IMR-90 (cell line): ENCODE measurements around the gene GNAZ. TPM values are rescaled to one million over a fixed set of nuclear protein-coding genes. Genes with fewer than 3 reads are reported as not detected.

Source experiments
- ATAC-seq: fragments of 200-7000 bp; cut with Tn5 transposase; 2 replicates; pipeline ENCODE4 v1.9.1; 2020; ENCODE audit warnings: low read depth, mild to moderate bottlenecking, moderate library complexity
- BruUV-seq: library from RNA; stranded (reverse); fragments of 400-500 nt; replicated peaks from 2 replicates; lab custom pipeline; 2021; lab: Mats Ljungman, UMichigan
- CTCF ChIA-PET: fragments of 300-600 bp; formaldehyde crosslinking; extraction: SDS; loops from one replicate; lab custom pipeline; 2021; ENCODE audit warnings: antibody characterized with exemption; lab: Yijun Ruan, JAX
- POLR2A ChIA-PET: fragments of 300-600 bp; sonication (Branson Sonifier 250); formaldehyde crosslinking; loops from one replicate; lab custom pipeline; 2022; ENCODE audit warnings: antibody characterized with exemption; ENCODE audit not compliant: unreplicated experiment; lab: Charles Lee
- DNase-seq: peaks from one replicate; pipeline ENCODE4 v3.0.0; 2013
- H2AFZ ChIP-seq: replicated peaks from 2 replicates; pipeline ENCODE3; 2013; ENCODE audit warnings: low read length, mild to moderate bottlenecking; ENCODE audit not compliant: poor library complexity
- H2AK5ac ChIP-seq: 2 replicates; pipeline ENCODE4 v1.6.1; 2013; ENCODE audit warnings: low read depth, low read length, inconsistent platforms
- H2AK9ac ChIP-seq: replicated peaks from 2 replicates; pipeline ENCODE3; 2013; ENCODE audit warnings: mild to moderate bottlenecking, low read depth, low read length, moderate library complexity; ENCODE audit not compliant: poor library complexity
- H2BK120ac ChIP-seq: 2 replicates; pipeline ENCODE4 v1.6.1; 2013; ENCODE audit warnings: low read depth, low read length, inconsistent platforms
- H2BK15ac ChIP-seq: 3 replicates; pipeline ENCODE4 v1.6.1; 2013; ENCODE audit warnings: low read depth, low read length, inconsistent platforms
- H2BK20ac ChIP-seq: 2 replicates; pipeline ENCODE4 v1.6.1; 2013; ENCODE audit warnings: low read depth, mild to moderate bottlenecking, inconsistent platforms, low read length, moderate library complexity
- H2BK5ac ChIP-seq: 2 replicates; pipeline ENCODE4 v1.6.1; 2013; ENCODE audit warnings: mild to moderate bottlenecking, low read depth, low read length, inconsistent platforms; ENCODE audit not compliant: poor library complexity, severe bottlenecking
- H3K14ac ChIP-seq: replicated peaks from 2 replicates; pipeline ENCODE4 v1.6.1; 2013; ENCODE audit warnings: low read depth, low read length, inconsistent platforms
- H3K18ac ChIP-seq: 2 replicates; pipeline ENCODE4 v1.6.1; 2013; ENCODE audit warnings: low read depth, low read length, control low read depth
- H3K23ac ChIP-seq: 2 replicates; pipeline ENCODE4 v1.6.1; 2013; ENCODE audit warnings: low read depth, low read length, inconsistent platforms
- H3K27ac ChIP-seq: 2 replicates; pipeline ENCODE4 v1.5.1; 2013; ENCODE audit warnings: mild to moderate bottlenecking, control low read depth, low read length; ENCODE audit not compliant: insufficient read depth
- H3K27me3 ChIP-seq: 2 replicates; pipeline ENCODE4 v1.6.1; 2013; ENCODE audit warnings: low read length; ENCODE audit not compliant: control insufficient read depth, insufficient read depth
- H3K36me3 ChIP-seq: 2 replicates; pipeline ENCODE4 v1.6.1; 2013; ENCODE audit warnings: low read length, mixed read lengths; ENCODE audit not compliant: control insufficient read depth, insufficient read depth
- H3K4ac ChIP-seq: 2 replicates; pipeline ENCODE4 v1.6.1; 2013; ENCODE audit warnings: low read depth, low read length, inconsistent platforms
- H3K4me1 ChIP-seq: 2 replicates; pipeline ENCODE4 v1.6.1; 2013; ENCODE audit warnings: low read length, mixed read lengths; ENCODE audit not compliant: control insufficient read depth, insufficient read depth
- H3K4me2 ChIP-seq: 2 replicates; pipeline ENCODE4 v1.6.1; 2013; ENCODE audit warnings: low read depth, mild to moderate bottlenecking, control low read depth, low read length, moderate library complexity
- H3K4me3 ChIP-seq: 2 replicates; pipeline ENCODE4 v1.5.1; 2013; ENCODE audit warnings: low read depth, mild to moderate bottlenecking, control low read depth, low read length, moderate library complexity; ENCODE audit not compliant: insufficient read depth
- H3K56ac ChIP-seq: 2 replicates; pipeline ENCODE4 v1.6.1; 2013; ENCODE audit warnings: low read length, inconsistent platforms; ENCODE audit not compliant: insufficient read depth; ENCODE audit errors: extremely low read depth
- H3K79me1 ChIP-seq, 2 experiments: 2 replicates each; pipeline ENCODE4 v1.6.1; 2013; ENCODE audit warnings: low read length in 2 of 2, inconsistent platforms in 1 of 2, low read depth in 1 of 2
- H3K9ac ChIP-seq: 2 replicates; pipeline ENCODE4 v1.6.1; 2013; ENCODE audit warnings: low read depth, low read length, control low read depth
- H3K9me1 ChIP-seq: 2 replicates; pipeline ENCODE4 v1.6.1; 2013; ENCODE audit warnings: low read length, inconsistent platforms; ENCODE audit not compliant: insufficient read depth
- H3K9me3 ChIP-seq: 2 replicates; pipeline ENCODE4 v1.6.1; 2013; ENCODE audit warnings: low read length; ENCODE audit not compliant: control insufficient read depth, insufficient read depth
- H4K20me1 ChIP-seq: 2 replicates; pipeline ENCODE4 v1.6.1; 2013; ENCODE audit warnings: low read length, inconsistent platforms; ENCODE audit not compliant: insufficient read depth
- H4K5ac ChIP-seq: 2 replicates; pipeline ENCODE4 v1.6.1; 2013; ENCODE audit warnings: mild to moderate bottlenecking, low read depth, low read length, control low read depth
- H4K8ac ChIP-seq, 2 experiments: 2 replicates each; pipeline ENCODE4 v1.6.1; 2013; ENCODE audit warnings: low read depth in 2 of 2, low read length in 2 of 2, control low read depth in 1 of 2, inconsistent platforms in 1 of 2
- H4K91ac ChIP-seq: 2 replicates; pipeline ENCODE4 v1.6.1; 2013; ENCODE audit warnings: low read depth, low read length, inconsistent platforms; ENCODE audit not compliant: insufficient read depth
- FOS ChIP-seq: fragments of 150-350 bp; IDR thresholded peaks from 2 replicates; pipeline ENCODE4 v1.6.1; 2016; ENCODE audit warnings: low read depth, low read length
- WGBS, 2 experiments: methylation state at CpG; one replicate each; pipeline versions ENCODE4 v1.1.5 to v1.1.7; 2013; ENCODE audit warnings: missing lambda C conversion rate in 2 of 2; ENCODE audit not compliant: insufficient read length in 1 of 2; ENCODE audit errors: extremely low coverage in 2 of 2; 5-methylcytosine and 5-hydroxymethylcytosine counted together
- dilution Hi-C: fragments of 300-500 bp; cut with HindIII; formaldehyde crosslinking; loops from one replicate; pipeline ENCODE4 v1.14.3; 2018; ENCODE audit warnings: low sequenced_read_pairs; ENCODE audit not compliant: unreplicated experiment
- in situ Hi-C: fragments of 300-500 bp; cut with MboI; formaldehyde crosslinking; loops from 3 replicates; pipeline ENCODE4 v1.14.3; 2019; ENCODE audit warnings: low sequenced_read_pairs, inconsistent platforms, mixed read lengths
- intact Hi-C: fragments of 100-400 bp; cut with micrococcal nuclease; formaldehyde crosslinking; loops from 2 replicates; pipeline ENCODE4 v1.10.0; 2022
- polyA plus RNA-seq, 3 experiments: library from polyadenylated mRNA; depleted of rRNA; stranded (reverse); fragments of >200 nt; gene quantifications; 2 replicates each; pipeline ENCODE4 v1.2.3, GENCODE V29; 2012; ENCODE audit warnings: low replicate concordance in 1 of 3
- total RNA-seq: library from RNA; depleted of rRNA; stranded (reverse); fragments of >200 nt; gene quantifications from 2 replicates; pipeline ENCODE4 v1.2.3, GENCODE V29; 2012
- TF ChIP-seq, protein P1 (sequence below): fragments of 150-350 bp; IDR thresholded peaks from 2 replicates; pipeline ENCODE4 v1.6.1; 2017; ENCODE audit warnings: mild to moderate bottlenecking, antibody characterized with exemption, low read length, low read depth
- TF ChIP-seq, protein P2 (sequence below): conservative IDR thresholded peaks from 2 replicates; pipeline ENCODE4 v1.5.1; 2012; ENCODE audit warnings: mild to moderate bottlenecking, low read depth, low read length, improper control_type of control experiment

GNAZ gene
- total and polyA plus RNA-seq, 2 of the 4 experiments (the other 2 are of a cell fraction) = 1.5 to 2.5 TPM

DNA sequence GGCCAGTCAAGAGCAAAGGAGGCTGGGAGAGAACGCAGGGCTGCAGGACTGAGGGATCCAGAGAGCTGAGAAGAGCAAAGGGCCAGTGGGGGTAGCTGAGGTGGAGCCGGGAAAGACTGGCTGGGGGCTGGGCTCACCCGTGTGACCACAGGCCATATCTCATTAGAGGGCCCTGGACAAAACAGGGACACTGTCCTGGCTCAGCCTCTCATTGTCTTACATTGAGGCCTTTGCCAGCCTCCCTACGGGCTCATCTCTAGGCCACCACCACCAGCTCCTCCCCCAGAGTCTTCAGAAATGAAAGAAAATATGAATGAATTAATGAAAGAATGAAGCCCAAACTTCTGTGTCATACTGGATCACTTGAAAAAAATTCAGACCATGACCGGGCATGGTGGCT lies 84.1 kb downstream of the GNAZ start:
- no peak for DNase-seq
- Histone ChIP-seq H2AFZ (no peak overlapping the region), H3K27ac (no peak overlapping the region), H2BK15ac (no peak overlapping the region), H3K23ac (no peak overlapping the region), H3K79me1 (no peaks in the 10 kb centered on the region), H3K14ac (no peak overlapping the region), H3K4me1 (no peaks in the 10 kb centered on the region), H2BK5ac (no peak overlapping the region), H4K5ac (no peak overlapping the region), H3K4me3 (no peak overlapping the region), H3K27me3 (no peaks in the 10 kb centered on the region), H2BK120ac (no peak overlapping the region), H3K4me2 (no peak overlapping the region), H3K9ac (no peak overlapping the region), H4K8ac (no peak overlapping the region), H3K18ac (no peak overlapping the region), H3K9me3 (no peaks in the 10 kb centered on the region), H4K91ac (no peak overlapping the region), H2AK9ac (no peak overlapping the region), H4K20me1 (no peaks in the 10 kb centered on the region), H2AK5ac (no peak overlapping the region), H3K36me3 (peaks cover 2% of the 10 kb centered on the region; the same call in 1 of the 2 replicates), H3K9me1 (no peaks in the 10 kb centered on the region; the same call in 1 of the 2 replicates), H2BK20ac (no peak overlapping the region), H3K4ac (no peak overlapping the region), H3K56ac (no peak overlapping the region)
- WGBS, 2 experiments = 82% methylated on average over 2 of the region's 5 CpGs; no CpG with 5 or more reads in 1 of the 2 experiments
- BruUV-seq = no TSS peak
- POLR2A ChIA-PET = no interaction called here
- dilution Hi-C loops (no loop called here), in situ Hi-C loops (no loop called here), intact Hi-C loops (no loop called here)
- no peak for TF ChIP-seq FOS
- TF ChIP-seq, protein P1, sequence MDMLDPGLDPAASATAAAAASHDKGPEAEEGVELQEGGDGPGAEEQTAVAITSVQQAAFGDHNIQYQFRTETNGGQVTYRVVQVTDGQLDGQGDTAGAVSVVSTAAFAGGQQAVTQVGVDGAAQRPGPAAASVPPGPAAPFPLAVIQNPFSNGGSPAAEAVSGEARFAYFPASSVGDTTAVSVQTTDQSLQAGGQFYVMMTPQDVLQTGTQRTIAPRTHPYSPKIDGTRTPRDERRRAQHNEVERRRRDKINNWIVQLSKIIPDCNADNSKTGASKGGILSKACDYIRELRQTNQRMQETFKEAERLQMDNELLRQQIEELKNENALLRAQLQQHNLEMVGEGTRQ = no peak
- TF ChIP-seq, protein P2, sequence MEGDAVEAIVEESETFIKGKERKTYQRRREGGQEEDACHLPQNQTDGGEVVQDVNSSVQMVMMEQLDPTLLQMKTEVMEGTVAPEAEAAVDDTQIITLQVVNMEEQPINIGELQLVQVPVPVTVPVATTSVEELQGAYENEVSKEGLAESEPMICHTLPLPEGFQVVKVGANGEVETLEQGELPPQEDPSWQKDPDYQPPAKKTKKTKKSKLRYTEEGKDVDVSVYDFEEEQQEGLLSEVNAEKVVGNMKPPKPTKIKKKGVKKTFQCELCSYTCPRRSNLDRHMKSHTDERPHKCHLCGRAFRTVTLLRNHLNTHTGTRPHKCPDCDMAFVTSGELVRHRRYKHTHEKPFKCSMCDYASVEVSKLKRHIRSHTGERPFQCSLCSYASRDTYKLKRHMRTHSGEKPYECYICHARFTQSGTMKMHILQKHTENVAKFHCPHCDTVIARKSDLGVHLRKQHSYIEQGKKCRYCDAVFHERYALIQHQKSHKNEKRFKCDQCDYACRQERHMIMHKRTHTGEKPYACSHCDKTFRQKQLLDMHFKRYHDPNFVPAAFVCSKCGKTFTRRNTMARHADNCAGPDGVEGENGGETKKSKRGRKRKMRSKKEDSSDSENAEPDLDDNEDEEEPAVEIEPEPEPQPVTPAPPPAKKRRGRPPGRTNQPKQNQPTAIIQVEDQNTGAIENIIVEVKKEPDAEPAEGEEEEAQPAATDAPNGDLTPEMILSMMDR = no peak
- CTCF ChIA-PET = no interaction called here
- ATAC-seq = no peak
